Upper lobe of right lung (tissue), 1 donor: ENCODE measurements around the gene C19orf53. TPM values are rescaled to one million over a fixed set of nuclear protein-coding genes. Genes with fewer than 3 reads are reported as not detected.

ENCODE experiments used
- ATAC-seq: fragments of 200-7000 bp; cut with Tn5 transposase; one replicate; pipeline ENCODE4 v1.9.1; 2020; ENCODE audit warnings: mild to moderate bottlenecking, moderate library complexity
- DNase-seq: peaks from one replicate; pipeline ENCODE4 v3.0.0-alpha.2; 2020
- H3K27ac ChIP-seq: fragments of 200-600 bp; one replicate; pipeline ENCODE4 v1.8.0; 2022
- H3K27me3 ChIP-seq: fragments of 200-600 bp; one replicate; pipeline ENCODE4 v1.8.0; 2022; ENCODE audit warnings: mild to moderate bottlenecking
- H3K36me3 ChIP-seq: fragments of 200-600 bp; one replicate; pipeline ENCODE4 v1.8.0; 2022
- H3K4me1 ChIP-seq: fragments of 200-600 bp; one replicate; pipeline ENCODE4 v1.8.0; 2022
- H3K4me3 ChIP-seq: fragments of 200-600 bp; one replicate; pipeline ENCODE4 v1.8.0; 2022; ENCODE audit warnings: mild to moderate bottlenecking
- H3K9me3 ChIP-seq: fragments of 200-600 bp; one replicate; pipeline ENCODE4 v1.8.0; 2022
- intact Hi-C: fragments of 100-400 bp; cut with DNase I; formaldehyde crosslinking; loops from one replicate; pipeline ENCODE4 v1.11.0; 2022
- long read RNA-seq: library from polyadenylated mRNA; unstranded; transcript quantifications from one replicate; pipeline ENCODE4 v2.0.0, GENCODE V29; 2021
- total RNA-seq: library from RNA; stranded (reverse); fragmentation: NEBNext Ultra II Directional; extraction: Animal tissue kit (Norgen Biotek cat#: 25700); gene quantifications from one replicate; pipeline ENCODE4 v1.2.1, GENCODE V29; 2021
- TF ChIP-seq, protein P1 (sequence below): fragments of 200-600 bp; IDR thresholded peaks from one replicate; pipeline ENCODE4 v1.8.0; 2022; ENCODE audit warnings: antibody characterized with exemption
- donor health status: DM: no; HTN: yes; CAD: no; lungs with severe emphysema.

The C19orf53 gene
- 77.8 TPM for total RNA-seq
- long read RNA-seq, transcript C19orf53-202 (3 exons, 873 nt) = major isoform, 46 of 48 reads
- long read RNA-seq, partial matches to known transcripts = 0 of 48 reads
- long read RNA-seq, other reads (novel, unspliced or antisense) = 1 of 48 reads

DNA sequence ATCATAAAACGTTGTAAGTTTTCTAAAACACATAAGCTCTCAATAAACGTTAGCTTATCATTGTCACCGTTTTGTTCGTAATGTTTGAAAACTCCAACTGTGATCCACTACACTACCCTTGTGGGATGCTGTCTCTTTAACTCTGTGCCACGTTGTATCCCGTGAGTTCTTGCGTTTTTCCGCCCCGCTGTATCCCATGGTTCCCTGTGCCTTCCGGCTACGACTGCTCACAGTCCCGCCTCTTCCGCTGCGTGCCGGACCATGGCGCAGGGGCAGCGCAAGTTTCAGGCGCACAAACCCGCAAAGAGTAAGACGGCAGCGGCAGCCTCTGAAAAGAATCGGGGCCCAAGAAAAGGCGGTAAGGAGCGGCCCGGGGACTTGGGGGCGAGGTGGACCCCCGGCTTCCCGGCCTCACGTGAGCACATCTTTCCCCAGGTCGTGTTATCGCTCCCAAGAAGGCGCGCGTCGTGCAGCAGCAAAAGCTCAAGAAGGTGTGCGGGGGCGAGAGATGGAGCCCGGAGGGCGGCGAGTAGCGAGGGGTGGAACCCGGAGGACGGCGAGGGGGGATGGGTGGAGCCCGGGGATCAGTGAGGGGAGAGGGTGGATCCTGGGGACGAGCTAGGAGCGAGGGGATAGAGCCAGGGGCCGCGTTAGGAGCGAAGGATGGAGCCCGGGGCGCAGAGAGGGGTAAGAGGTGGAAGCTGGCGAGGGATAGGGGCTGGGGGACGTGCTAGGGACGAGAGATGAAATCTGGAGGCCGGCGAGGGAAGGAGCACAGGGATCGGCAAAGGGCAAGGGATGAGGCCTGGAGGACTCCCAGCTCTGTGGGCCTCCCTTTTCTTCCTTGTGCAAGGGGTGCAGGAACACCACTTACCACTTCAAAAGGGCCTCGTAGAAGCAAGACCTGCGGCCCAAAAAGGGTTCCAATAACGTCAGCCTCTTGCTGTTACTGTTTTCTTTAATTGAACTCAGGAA lies at the start of gene C19orf53:
TSS of gene C19orf53 (plus strand) at position 240 of the 975 bp plus-strand sequence. CDS start at position 262, 22 bp downstream.
- H3K9me3 ChIP-seq = no peaks in the 10 kb centered on the region
- ATAC-seq (peak; percentile 99), DNase-seq (peak; percentile 94)
- H3K4me3 ChIP-seq = peak within 1 kb of the TSS; percentile 76
- peaks cover 10% of the 10 kb centered on the region for H3K4me1 ChIP-seq
- H3K27me3 ChIP-seq = no peaks in the 10 kb centered on the region
- intact Hi-C loops = no loop called here
- peaks cover 52% of the 10 kb centered on the region for H3K36me3 ChIP-seq
- H3K27ac ChIP-seq = peak within 1 kb of the TSS; percentile 85
- TF ChIP-seq, protein P1, sequence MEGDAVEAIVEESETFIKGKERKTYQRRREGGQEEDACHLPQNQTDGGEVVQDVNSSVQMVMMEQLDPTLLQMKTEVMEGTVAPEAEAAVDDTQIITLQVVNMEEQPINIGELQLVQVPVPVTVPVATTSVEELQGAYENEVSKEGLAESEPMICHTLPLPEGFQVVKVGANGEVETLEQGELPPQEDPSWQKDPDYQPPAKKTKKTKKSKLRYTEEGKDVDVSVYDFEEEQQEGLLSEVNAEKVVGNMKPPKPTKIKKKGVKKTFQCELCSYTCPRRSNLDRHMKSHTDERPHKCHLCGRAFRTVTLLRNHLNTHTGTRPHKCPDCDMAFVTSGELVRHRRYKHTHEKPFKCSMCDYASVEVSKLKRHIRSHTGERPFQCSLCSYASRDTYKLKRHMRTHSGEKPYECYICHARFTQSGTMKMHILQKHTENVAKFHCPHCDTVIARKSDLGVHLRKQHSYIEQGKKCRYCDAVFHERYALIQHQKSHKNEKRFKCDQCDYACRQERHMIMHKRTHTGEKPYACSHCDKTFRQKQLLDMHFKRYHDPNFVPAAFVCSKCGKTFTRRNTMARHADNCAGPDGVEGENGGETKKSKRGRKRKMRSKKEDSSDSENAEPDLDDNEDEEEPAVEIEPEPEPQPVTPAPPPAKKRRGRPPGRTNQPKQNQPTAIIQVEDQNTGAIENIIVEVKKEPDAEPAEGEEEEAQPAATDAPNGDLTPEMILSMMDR = no peak

DNA sequence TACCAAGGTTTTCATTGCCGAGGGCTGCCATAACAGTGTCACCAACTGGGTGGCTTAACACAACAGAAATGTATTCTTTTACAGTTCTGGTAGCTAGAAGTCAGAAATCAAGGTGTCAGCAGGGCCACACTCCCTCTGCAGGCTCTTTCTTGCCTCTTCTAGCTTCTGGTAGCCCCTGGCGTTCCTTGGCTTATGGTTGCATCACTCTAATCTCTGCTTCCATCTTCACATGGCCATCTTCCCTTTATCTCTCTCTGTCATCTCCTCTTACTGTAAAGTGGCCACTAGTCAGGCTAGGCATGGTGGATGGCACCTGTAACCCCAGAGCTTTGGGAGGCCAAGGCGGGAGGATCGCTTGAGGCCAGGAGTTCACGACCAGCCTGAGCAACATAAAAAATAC lies 47.9 kb upstream of the C19orf53 start:
- intact Hi-C loops = no loop called here
- DNase-seq = no peak

DNA sequence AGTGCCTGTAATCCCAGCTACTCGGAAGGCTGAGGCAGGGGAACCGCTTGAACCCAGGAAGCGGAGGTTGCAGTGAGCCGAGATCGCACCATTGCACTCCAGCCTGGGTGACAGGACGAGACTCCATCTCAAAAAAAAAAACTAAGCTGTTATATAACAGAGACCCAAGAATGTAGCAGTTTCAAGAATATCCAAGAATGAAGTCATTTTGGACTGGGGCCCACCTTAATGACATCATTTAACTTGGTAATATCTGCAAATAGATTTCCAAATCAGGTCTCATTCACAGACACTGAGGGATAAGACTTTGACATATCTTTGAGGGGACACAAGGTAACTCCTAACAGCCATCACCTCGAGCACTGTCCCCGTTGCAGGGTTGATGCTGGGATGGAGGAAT lies 46.5 kb upstream of the C19orf53 start:
- H3K27me3 ChIP-seq = no peaks in the 10 kb centered on the region
- TF ChIP-seq, protein P1 = no peak
- no peaks in the 10 kb centered on the region for H3K9me3 ChIP-seq
- intact Hi-C loops = no loop called here
- no peak overlapping the region for H3K4me3 ChIP-seq
- peaks cover 14% of the 10 kb centered on the region for H3K4me1 ChIP-seq
- no peak overlapping the region for H3K27ac ChIP-seq
- H3K36me3 ChIP-seq = no peaks in the 10 kb centered on the region
- ATAC-seq (no peak), DNase-seq (no peak)

More for the DNA sequence above, 47.9 kb upstream of the C19orf53 start:
- ATAC-seq = no peak
- H3K9me3 ChIP-seq = no peaks in the 10 kb centered on the region
- H3K27ac ChIP-seq = no peak overlapping the region
- H3K4me3 ChIP-seq = no peak overlapping the region
- no peaks in the 10 kb centered on the region for H3K27me3 ChIP-seq
- peaks cover 9% of the 10 kb centered on the region for H3K4me1 ChIP-seq
- TF ChIP-seq, protein P1 = no peak
- H3K36me3 ChIP-seq = no peaks in the 10 kb centered on the region

DNA sequence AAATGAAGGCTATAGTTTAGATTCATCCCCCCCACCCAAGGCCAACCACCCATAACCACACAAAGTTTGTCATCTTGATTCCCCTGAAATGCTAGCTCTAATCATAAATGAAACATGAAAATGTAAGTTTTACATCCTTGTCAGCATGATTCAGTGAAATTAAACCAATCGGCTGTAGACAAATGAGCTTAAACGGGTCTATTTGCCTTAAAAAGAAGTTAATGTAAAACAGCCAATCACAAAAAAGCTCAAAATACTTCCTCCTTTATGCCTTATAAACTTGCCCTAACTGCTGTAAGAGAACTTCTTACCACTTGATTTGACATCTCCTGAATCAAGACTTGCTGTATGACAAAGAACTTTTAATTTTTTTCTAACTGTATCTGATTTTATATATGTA lies 44.4 kb upstream of the C19orf53 start:
- H3K4me1 ChIP-seq = peaks cover 14% of the 10 kb centered on the region
- DNase-seq = no peak
- TF ChIP-seq, protein P1 = no peak
- H3K9me3 ChIP-seq = no peaks in the 10 kb centered on the region
- no peaks in the 10 kb centered on the region for H3K36me3 ChIP-seq
- no peaks in the 10 kb centered on the region for H3K27me3 ChIP-seq
- no peak overlapping the region for H3K27ac ChIP-seq
- no peak overlapping the region for H3K4me3 ChIP-seq
- ATAC-seq = no peak
- intact Hi-C loops = no loop called here

DNA sequence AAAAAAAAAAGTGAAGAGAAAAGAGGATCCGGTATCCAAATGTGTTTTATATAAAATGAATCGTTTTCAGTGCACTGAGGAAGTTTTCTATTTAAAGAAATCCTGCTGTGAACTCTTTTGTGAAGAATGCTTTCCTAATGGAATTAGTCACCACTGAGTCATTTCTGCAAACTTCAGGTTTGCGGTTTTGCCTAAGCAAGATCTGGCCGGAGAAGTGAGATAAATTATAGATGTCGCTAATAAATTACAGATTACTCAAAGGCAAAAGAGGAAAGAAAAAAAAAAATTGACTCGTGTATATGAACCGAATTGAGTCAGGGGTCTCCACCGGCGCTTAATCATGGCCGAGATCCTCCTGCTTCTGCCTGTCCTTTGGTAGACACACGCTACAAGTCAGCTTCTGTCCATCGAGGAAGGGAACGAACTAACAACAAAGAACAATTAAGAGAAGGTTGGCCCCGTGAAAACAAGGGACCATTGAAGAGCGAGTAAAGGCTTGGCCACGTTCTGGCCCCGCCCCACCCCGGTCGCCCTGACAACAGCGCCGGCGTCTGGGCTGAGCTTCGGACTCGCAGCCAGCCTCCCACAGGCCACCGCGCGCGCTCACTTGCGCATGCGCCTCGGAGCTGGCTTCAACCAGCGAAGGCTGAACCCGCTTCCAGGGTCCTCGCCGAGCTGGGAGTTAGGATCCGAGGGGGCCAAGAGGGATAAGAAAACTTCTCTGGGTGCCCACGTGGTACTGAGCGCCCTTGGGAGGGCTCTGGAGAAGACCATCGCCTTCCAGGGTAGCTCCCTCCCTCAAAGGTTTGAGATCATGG lies 42.9 kb upstream of the C19orf53 start:
- Histone ChIP-seq H3K36me3 (no peaks in the 10 kb centered on the region), H3K27me3 (no peaks in the 10 kb centered on the region), H3K9me3 (no peaks in the 10 kb centered on the region), H3K4me3 (peak overlapping the region; percentile 72), H3K27ac (peak overlapping the region; percentile 90), H3K4me1 (peaks cover 14% of the 10 kb centered on the region)
- TF ChIP-seq, protein P1 = no peak
- intact Hi-C loops = no loop called here
- peak; percentile 97 for DNase-seq
- peak; percentile 100 for ATAC-seq
